OCI-LY7 (cell line): ENCODE measurements around the gene CKAP4. TPM values are rescaled to one million over a fixed set of nuclear protein-coding genes. Genes with fewer than 3 reads are reported as not detected.

Experiments
- BruUV-seq: library from RNA; stranded (reverse); fragments of 400-500 nt; replicated peaks from 2 replicates; lab custom pipeline; 2021; lab: Mats Ljungman, UMichigan
- CTCF ChIA-PET: fragments of 300-600 bp; sonication (Branson Sonifier 250); formaldehyde crosslinking; loops from one replicate; lab custom pipeline; 2022; ENCODE audit warnings: antibody characterized with exemption; ENCODE audit not compliant: unreplicated experiment; lab: Charles Lee
- POLR2A ChIA-PET: fragments of 300-600 bp; sonication (Branson Sonifier 250); formaldehyde crosslinking; loops from one replicate; lab custom pipeline; 2022; ENCODE audit warnings: antibody characterized with exemption; lab: Charles Lee
- DNase-seq: peaks from one replicate; pipeline ENCODE4 v3.0.0-alpha.2; 2015; ENCODE audit warnings: low spot score
- H2AFZ ChIP-seq: fragments of 200-600 bp; sonication (generic), shearing (Covaris generic); 2 replicates; pipeline ENCODE4 v1.6.1; 2014; ENCODE audit warnings: mild to moderate bottlenecking, antibody characterized with exemption, low read length, moderate library complexity
- H3K27ac ChIP-seq: fragments of 200-600 bp; sonication (generic); 2 replicates; pipeline ENCODE4 v1.5.1; 2014; ENCODE audit warnings: mixed run types, low read depth, mild to moderate bottlenecking, moderate library complexity, low read length, inconsistent platforms; ENCODE audit not compliant: poor library complexity, severe bottlenecking
- H3K36me3 ChIP-seq: fragments of 200-600 bp; sonication (generic); 2 replicates; pipeline ENCODE4 v1.6.1; 2014; ENCODE audit warnings: mild to moderate bottlenecking, antibody characterized with exemption, low read length, moderate library complexity, mixed read lengths; ENCODE audit not compliant: insufficient read depth
- H3K4me1 ChIP-seq: fragments of 200-600 bp; sonication (generic); 2 replicates; pipeline ENCODE4 v1.5.1; 2014; ENCODE audit warnings: mild to moderate bottlenecking, low read length; ENCODE audit not compliant: insufficient read depth, poor library complexity, severe bottlenecking
- H3K4me2 ChIP-seq: fragments of 200-600 bp; sonication (generic); 2 replicates; pipeline ENCODE4 v1.6.1; 2014; ENCODE audit warnings: mild to moderate bottlenecking, low read length
- H3K4me3 ChIP-seq: fragments of 200-600 bp; sonication (generic); 2 replicates; pipeline ENCODE4 v1.5.1; 2014; ENCODE audit warnings: mild to moderate bottlenecking, low read depth, low read length; ENCODE audit not compliant: poor library complexity, severe bottlenecking
- H3K79me2 ChIP-seq: fragments of 200-600 bp; sonication (generic); 2 replicates; pipeline ENCODE4 v1.6.1; 2016; ENCODE audit warnings: low read depth, mild to moderate bottlenecking, low read length, moderate library complexity, mixed read lengths; ENCODE audit not compliant: insufficient read depth
- H3K9me2 ChIP-seq: fragments of 200-600 bp; sonication (generic); 2 replicates; pipeline ENCODE4 v1.6.1; 2016; ENCODE audit warnings: mild to moderate bottlenecking, low read length, mixed read lengths; ENCODE audit not compliant: insufficient read depth
- H3K9me3 ChIP-seq: fragments of 200-600 bp; sonication (generic); 2 replicates; pipeline ENCODE4 v1.6.1; 2014; ENCODE audit warnings: mild to moderate bottlenecking, mixed run types, low read length, mixed read lengths
- H4K20me1 ChIP-seq: fragments of 200-600 bp; sonication (generic); 2 replicates; pipeline ENCODE4 v1.6.1; 2014; ENCODE audit warnings: mild to moderate bottlenecking, antibody characterized with exemption, low read length, moderate library complexity, mixed read lengths; ENCODE audit not compliant: insufficient read depth
- CTCF ChIP-seq: fragments of 200-600 bp; sonication (generic); conservative IDR thresholded peaks from 2 replicates; pipeline ENCODE4 v1.5.1; 2014; ENCODE audit warnings: mild to moderate bottlenecking, antibody characterized with exemption, low read length, moderate library complexity, mixed read lengths
- EZH2phosphoT487 ChIP-seq: fragments of 200-600 bp; sonication (generic); IDR thresholded peaks from 2 replicates; pipeline ENCODE4 v1.6.1; 2018; ENCODE audit warnings: low read depth, borderline replicate concordance, mild to moderate bottlenecking, mixed run types, antibody characterized with exemption, low read length, moderate library complexity, mixed read lengths
- intact Hi-C: fragments of 100-400 bp; cut with micrococcal nuclease; formaldehyde crosslinking; loops from one replicate; pipeline ENCODE4 v1.10.0; 2022; ENCODE audit not compliant: unreplicated experiment
- total RNA-seq, 2 experiments: library from RNA; depleted of rRNA in 1 of 2; stranded (reverse); fragments of >200 nt in 1 of 2; shearing (Covaris generic) in 1 of 2; gene quantifications; 2 replicates each; pipeline ENCODE4 v1.2.3, GENCODE V29; 2014 to 2022

CKAP4 gene
- total RNA-seq, 2 experiments from 2014 or later: 17.5 to 40.5 TPM

GRCh38 chr12:106267535-106267934 lies 19.7 kb upstream of the CKAP4 start:
- intact Hi-C loops: no loop called here
- BruUV-seq: no TSS peak
- Histone ChIP-seq H3K27ac (no peak overlapping the region), H3K9me2 (no peaks in the 10 kb centered on the region), H3K9me3 (no peaks in the 10 kb centered on the region), H3K4me3 (no peak overlapping the region), H4K20me1 (no peaks in the 10 kb centered on the region), H3K36me3 (no peaks in the 10 kb centered on the region), H2AFZ (no peak overlapping the region), H3K4me2 (no peak overlapping the region), H3K79me2 (no peaks in the 10 kb centered on the region), H3K4me1 (no peaks in the 10 kb centered on the region)
- DNase-seq: no peak
- ChIA-PET POLR2A (interaction anchor here (0.7 to 1.3 kb wide), 2 partner anchors 9 to 17 kb away, joined by 3 to 4 read pairs; no protein-coding TSS in a partner anchor), CTCF (no interaction called here)
- TF ChIP-seq CTCF (no peak), EZH2phosphoT487 (no peak)

GRCh38 chr12:106265116-106265515 lies 17.3 kb upstream of the CKAP4 start:
- CTCF ChIA-PET: no interaction called here

More at GRCh38 chr12:106265116-106265515, 17.3 kb upstream of the CKAP4 start:
- DNase-seq: no peak
- Histone ChIP-seq H3K4me3 (no peak overlapping the region), H2AFZ (no peak overlapping the region), H3K36me3 (no peaks in the 10 kb centered on the region), H4K20me1 (no peaks in the 10 kb centered on the region), H3K9me3 (no peaks in the 10 kb centered on the region), H3K4me1 (no peaks in the 10 kb centered on the region), H3K79me2 (no peaks in the 10 kb centered on the region), H3K4me2 (no peak overlapping the region), H3K9me2 (no peaks in the 10 kb centered on the region), H3K27ac (no peak overlapping the region)
- intact Hi-C loops: no loop called here
- TF ChIP-seq CTCF (no peak), EZH2phosphoT487 (no peak)
- no TSS peak for BruUV-seq
- POLR2A ChIA-PET: no interaction called here
